HL-60 (cell line): ENCODE data around the gene SCGB3A1.

ENCODE experiments used
- DNase-seq, 2 experiments: peaks; one replicate each; pipeline ENCODE4 v3.0.0-alpha.2; 2010 to 2020; ENCODE audit warnings: low read depth in 1 of 2, low spot score in 1 of 2
- H3K27ac ChIP-seq: fragments of 250-450 bp; sonication (Bioruptor Pico); replicated peaks from 2 replicates; pipeline ENCODE4 v1.5.1; 2020; ENCODE audit warnings: mild to moderate bottlenecking, moderate library complexity
- H3K27me3 ChIP-seq: fragments of 250-450 bp; sonication (Bioruptor Pico); 2 replicates; pipeline ENCODE4 v1.5.1; 2021; ENCODE audit warnings: mild to moderate bottlenecking, moderate library complexity; ENCODE audit not compliant: insufficient read depth, poor library complexity, severe bottlenecking
- H3K4me3 ChIP-seq: replicated peaks from 2 replicates; pipeline ENCODE4 v1.5.1; 2011; ENCODE audit warnings: mild to moderate bottlenecking, control low read depth, low read length; ENCODE audit not compliant: insufficient read depth
- GABPA ChIP-seq: IDR thresholded peaks from 2 replicates; pipeline ENCODE4 v1.6.1; 2012; ENCODE audit warnings: low read depth
- POLR2AphosphoS5 ChIP-seq: IDR thresholded peaks from 2 replicates; pipeline ENCODE4 v1.6.1; 2012; ENCODE audit warnings: low read depth
- SPI1 ChIP-seq: IDR thresholded peaks from 2 replicates; pipeline ENCODE4 v1.6.1; 2012; ENCODE audit warnings: low read depth, mild to moderate bottlenecking, borderline replicate concordance
- TF ChIP-seq, protein P1 (sequence below): IDR thresholded peaks from 2 replicates; pipeline ENCODE4 v1.6.1; 2012; ENCODE audit warnings: low read depth; ENCODE audit not compliant: insufficient replicate concordance
- TF ChIP-seq, protein P2 (sequence below): IDR thresholded peaks from one replicate; pipeline ENCODE4 v1.5.1; 2011; ENCODE audit warnings: low read length, control low read depth, inconsistent platforms; ENCODE audit not compliant: insufficient read depth

Gene SCGB3A1

DNA sequence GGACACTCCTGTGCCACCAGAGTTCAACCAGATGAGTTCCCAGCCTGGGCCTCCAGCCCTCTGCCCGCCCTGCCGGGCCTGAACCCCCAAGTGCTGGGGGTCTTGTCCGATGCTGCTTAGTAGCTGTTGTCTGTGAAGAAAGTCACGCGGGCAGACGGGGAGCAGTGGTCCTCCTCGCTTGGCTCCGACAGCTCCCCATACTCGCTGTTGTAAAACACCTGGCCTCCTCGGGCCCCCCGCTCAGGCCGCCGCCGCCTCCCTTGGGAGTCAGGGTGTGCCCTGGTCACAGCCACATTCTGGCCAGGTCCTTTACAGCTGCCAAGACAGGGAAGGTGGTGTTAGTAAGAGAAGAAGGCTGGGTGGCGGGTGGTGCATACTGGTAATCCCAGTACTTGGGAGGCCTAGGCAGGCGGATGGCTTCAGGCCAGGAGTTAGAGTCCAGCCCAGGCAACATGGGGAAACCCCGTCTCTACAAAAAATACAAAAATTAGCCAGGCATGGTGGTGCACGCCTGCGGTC lies 11.8 kb upstream of the SCGB3A1 start:
- Histone ChIP-seq H3K4me3 (no peak overlapping the region), H3K27me3 (no peaks in the 10 kb centered on the region), H3K27ac (no peak overlapping the region)
- no peak for DNase-seq
- no peak for TF ChIP-seq POLR2AphosphoS5
- TF ChIP-seq SPI1 = no peak
- TF ChIP-seq, protein P1, sequence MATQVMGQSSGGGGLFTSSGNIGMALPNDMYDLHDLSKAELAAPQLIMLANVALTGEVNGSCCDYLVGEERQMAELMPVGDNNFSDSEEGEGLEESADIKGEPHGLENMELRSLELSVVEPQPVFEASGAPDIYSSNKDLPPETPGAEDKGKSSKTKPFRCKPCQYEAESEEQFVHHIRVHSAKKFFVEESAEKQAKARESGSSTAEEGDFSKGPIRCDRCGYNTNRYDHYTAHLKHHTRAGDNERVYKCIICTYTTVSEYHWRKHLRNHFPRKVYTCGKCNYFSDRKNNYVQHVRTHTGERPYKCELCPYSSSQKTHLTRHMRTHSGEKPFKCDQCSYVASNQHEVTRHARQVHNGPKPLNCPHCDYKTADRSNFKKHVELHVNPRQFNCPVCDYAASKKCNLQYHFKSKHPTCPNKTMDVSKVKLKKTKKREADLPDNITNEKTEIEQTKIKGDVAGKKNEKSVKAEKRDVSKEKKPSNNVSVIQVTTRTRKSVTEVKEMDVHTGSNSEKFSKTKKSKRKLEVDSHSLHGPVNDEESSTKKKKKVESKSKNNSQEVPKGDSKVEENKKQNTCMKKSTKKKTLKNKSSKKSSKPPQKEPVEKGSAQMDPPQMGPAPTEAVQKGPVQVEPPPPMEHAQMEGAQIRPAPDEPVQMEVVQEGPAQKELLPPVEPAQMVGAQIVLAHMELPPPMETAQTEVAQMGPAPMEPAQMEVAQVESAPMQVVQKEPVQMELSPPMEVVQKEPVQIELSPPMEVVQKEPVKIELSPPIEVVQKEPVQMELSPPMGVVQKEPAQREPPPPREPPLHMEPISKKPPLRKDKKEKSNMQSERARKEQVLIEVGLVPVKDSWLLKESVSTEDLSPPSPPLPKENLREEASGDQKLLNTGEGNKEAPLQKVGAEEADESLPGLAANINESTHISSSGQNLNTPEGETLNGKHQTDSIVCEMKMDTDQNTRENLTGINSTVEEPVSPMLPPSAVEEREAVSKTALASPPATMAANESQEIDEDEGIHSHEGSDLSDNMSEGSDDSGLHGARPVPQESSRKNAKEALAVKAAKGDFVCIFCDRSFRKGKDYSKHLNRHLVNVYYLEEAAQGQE = no peak
- TF ChIP-seq GABPA = no peak
- TF ChIP-seq, protein P2, sequence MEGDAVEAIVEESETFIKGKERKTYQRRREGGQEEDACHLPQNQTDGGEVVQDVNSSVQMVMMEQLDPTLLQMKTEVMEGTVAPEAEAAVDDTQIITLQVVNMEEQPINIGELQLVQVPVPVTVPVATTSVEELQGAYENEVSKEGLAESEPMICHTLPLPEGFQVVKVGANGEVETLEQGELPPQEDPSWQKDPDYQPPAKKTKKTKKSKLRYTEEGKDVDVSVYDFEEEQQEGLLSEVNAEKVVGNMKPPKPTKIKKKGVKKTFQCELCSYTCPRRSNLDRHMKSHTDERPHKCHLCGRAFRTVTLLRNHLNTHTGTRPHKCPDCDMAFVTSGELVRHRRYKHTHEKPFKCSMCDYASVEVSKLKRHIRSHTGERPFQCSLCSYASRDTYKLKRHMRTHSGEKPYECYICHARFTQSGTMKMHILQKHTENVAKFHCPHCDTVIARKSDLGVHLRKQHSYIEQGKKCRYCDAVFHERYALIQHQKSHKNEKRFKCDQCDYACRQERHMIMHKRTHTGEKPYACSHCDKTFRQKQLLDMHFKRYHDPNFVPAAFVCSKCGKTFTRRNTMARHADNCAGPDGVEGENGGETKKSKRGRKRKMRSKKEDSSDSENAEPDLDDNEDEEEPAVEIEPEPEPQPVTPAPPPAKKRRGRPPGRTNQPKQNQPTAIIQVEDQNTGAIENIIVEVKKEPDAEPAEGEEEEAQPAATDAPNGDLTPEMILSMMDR = no peak

GRCh38 chr5:180602481-180603075 lies 11.3 kb upstream of the SCGB3A1 start:
- Histone ChIP-seq H3K4me3 (no peak overlapping the region), H3K27ac (no peak overlapping the region), H3K27me3 (no peaks in the 10 kb centered on the region)
- DNase-seq = no peak
- TF ChIP-seq, protein P1 = no peak
- TF ChIP-seq, protein P2 = no peak
- TF ChIP-seq GABPA (no peak), POLR2AphosphoS5 (no peak), SPI1 (no peak)

DNA sequence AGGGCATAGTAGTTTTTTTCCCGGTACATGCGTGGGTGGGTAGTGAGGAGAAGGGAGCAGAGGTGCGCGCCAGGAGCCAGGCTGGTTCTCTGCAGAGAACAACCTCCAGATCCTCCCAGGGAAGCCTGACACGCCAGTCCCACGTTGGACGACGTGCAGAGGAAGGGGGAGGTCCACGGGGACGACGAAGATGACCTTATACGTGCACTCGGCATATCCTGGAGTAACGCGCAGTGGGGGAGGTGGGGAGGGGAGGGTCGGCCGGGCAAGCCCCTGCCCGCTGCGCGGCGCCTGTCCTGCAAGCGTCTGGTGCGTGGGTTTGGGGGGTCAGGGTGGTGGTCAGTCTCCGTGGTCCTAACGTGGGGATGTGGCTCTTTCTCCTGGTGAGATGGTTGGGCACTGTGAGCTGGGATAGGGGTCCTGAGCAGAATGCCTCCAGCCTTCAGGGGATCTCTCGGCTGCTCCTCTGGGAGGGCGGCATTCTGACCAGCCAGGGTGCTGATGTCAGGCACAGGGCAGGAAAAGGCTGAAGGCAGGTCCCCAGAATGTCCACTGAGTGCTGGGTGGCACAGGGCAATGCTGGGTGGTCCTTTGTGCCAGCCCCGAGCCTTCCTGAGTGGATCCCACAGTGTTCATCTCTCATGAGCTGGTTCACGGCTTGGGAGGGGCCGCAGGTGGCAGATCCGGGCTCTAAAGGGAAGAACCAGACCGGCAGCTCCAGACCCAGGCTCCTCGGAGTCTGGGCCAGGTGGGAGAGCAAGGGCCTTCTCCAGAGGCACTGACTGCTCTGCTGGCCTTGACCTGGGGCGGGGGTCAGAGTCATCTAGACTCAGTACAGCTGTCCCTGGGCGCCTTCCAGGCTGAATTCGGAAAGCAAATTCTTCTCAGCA lies 10.5 kb upstream of the SCGB3A1 start:
- no peak overlapping the region for H3K4me3 ChIP-seq
- H3K27ac ChIP-seq = no peak overlapping the region
- no peaks in the 10 kb centered on the region for H3K27me3 ChIP-seq
- DNase-seq = no peak
- no peak for TF ChIP-seq GABPA
- TF ChIP-seq, protein P2 = no peak
- TF ChIP-seq POLR2AphosphoS5 = no peak
- TF ChIP-seq, protein P1 = no peak
- no peak for TF ChIP-seq SPI1
